HG03521 (cell line): ENCODE results near the gene PROZ.

Experiments
- ATAC-seq: cut with Tn5 transposase; IDR thresholded peaks from one replicate; pipeline ENCODE4 v1.9.1; 2021; ENCODE audit warnings: mild to moderate bottlenecking, moderate library complexity; ENCODE audit not compliant: unreplicated experiment

Gene PROZ

DNA sequence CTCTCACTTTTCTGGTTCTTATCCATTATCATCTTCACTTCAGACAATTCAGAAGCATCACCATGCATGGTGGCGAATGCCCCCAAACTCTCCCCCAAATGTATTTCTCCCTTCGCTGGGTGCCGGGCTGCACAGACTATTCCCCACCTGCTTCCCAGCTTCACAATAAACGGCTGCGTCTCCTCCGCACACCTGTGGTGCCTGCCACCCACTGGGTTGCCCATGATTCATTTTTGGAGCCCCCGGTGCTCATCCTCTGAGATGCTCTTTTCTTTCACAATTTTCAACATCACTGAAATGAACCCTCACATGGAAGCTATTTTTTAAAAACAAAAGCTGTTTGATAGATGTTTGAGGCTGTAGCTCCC, 38.6 kb upstream of the PROZ start:
- ATAC-seq, result no peak

DNA sequence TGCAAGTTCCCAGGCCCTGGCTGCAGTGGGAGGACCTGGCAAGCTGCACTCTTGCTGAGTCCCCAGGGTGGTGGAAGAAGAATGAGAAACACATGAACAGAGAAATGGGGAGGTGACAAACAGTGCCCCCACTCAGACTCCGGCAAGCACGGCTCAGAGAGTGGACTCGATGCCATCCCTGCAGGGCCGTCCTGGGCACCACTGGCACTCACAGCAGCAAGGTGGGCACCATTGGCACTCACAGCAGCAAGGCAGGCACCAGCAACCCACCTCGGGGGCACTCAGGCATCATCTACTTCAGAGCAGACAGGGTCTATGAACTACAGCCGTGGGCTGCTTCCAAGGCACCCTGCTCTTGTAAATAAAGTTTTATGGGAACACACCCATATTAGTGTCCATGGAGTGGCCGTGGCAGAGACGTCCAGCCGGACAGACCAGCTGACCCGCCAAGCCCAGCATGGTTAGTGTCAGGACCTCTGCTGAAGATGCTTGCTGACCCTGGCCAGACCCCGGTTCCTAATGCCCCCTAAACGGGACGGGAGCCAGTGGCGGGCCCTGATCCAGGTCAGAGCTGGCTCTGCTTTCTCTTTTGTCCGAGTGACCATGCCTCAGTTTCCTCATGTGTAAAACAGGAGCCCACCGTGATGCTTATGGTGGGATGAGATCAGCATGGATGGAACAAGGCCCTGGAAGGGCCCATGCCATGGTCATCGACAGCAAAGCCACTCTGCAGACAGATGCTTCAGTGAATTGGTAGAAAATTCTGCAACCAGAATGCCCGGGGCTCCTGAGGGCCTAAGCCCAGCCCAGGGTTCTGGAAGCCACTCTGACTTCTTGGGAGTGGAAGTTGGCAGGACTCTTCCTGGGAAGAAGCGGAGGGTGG, 37.9 kb upstream of the PROZ start:
- ATAC-seq, result no peak

DNA sequence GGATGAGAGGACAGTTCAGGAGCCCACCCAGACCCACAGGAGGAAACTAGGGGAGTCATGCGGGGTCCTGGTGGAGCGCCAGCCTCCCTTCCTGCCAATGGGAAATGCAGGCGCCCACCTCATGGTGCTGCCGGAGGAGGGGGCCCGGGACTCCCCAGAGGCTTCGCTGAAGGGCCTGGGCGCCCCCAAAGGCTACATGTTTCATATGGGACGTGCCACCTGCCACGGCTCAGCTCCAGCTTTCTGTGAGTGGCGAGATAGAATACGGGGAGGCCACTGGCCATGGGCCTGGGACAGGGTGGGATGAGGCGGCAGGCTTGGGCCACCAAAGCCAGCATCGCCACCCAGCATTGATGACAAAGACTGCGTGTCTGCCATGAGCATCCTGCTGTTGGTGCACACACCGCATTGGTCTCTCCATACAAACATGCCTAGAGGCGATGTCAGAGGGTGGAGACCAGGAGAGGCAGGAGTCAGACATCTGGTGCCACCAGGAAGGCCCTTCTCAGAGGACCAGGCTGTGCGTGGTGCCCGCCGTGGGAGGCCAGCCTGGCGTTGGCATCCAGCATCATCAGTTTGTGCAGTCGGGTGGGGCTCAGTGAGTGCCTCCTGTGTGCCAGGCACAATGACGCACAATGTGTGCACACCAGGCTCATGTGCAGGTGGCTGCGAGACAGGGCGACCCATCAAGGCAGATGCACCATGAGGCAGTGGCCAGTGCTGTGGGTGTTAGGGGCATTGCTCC, 37.1 kb upstream of the PROZ start:
- no peak for ATAC-seq

DNA sequence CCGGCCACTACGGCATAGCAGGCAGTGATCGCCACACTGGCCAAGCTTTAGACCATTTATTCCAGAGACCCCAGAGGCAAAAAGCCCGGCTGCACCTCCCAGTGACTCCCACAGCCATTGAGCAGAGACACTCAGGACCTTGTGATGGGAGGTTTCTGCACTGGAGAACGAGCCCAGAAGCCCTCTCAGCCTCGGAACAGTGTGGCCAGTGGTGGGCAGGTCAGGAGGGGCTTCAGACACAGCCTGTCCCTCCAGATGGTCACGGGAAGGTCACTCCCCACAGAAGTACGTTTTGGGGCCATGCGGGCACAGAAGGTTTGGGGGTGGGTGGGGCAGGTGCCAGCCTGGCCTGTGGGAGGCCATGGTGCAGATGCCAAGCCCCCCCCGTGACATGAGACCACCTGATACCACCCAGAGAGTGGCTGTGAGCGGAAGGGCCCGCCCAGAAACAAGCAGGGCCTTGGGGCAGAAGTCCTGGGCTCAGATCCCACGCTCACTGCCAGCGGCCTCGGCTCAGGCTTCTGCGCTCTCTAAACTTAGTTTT, 36.4 kb upstream of the PROZ start:
- ATAC-seq, result no peak

DNA sequence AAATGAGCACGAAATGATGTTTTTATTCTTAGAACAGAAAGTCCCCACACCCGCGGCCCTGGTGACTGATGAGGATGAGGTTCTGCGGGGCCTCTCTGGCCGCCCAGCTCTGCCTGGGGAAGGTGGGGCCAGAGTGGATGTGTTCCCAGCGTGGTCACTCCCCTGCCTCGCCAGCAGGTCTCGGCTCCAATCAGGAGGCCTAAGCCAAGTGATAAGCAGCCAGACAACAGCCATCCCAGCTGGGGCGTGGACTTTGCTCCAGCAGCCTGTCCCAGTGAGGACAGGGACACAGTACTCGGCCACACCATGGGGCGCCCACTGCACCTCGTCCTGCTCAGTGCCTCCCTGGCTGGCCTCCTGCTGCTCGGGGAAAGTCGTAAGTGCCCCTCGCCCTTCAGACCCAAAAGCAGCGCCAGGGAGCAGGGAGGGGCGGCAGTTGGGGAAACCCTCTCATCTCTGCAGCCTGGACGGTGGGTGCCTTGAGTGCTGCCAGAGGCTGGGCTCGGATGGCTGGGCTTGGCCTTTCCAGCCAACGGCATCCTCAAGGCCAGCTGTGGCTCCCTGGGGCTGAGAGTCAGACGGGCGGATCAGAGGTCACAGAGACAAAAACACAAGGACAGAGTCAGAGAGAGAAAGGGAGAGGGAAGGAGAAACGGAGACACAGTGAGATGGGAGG, 35.8 kb upstream of the PROZ start, which contains the start of gene F10:
Gene F10, plus strand, starts transcription at position 250 of the 676 bp plus-strand sequence. Its CDS starts 57 bp downstream, at position 307.
- ATAC-seq, result no peak

DNA sequence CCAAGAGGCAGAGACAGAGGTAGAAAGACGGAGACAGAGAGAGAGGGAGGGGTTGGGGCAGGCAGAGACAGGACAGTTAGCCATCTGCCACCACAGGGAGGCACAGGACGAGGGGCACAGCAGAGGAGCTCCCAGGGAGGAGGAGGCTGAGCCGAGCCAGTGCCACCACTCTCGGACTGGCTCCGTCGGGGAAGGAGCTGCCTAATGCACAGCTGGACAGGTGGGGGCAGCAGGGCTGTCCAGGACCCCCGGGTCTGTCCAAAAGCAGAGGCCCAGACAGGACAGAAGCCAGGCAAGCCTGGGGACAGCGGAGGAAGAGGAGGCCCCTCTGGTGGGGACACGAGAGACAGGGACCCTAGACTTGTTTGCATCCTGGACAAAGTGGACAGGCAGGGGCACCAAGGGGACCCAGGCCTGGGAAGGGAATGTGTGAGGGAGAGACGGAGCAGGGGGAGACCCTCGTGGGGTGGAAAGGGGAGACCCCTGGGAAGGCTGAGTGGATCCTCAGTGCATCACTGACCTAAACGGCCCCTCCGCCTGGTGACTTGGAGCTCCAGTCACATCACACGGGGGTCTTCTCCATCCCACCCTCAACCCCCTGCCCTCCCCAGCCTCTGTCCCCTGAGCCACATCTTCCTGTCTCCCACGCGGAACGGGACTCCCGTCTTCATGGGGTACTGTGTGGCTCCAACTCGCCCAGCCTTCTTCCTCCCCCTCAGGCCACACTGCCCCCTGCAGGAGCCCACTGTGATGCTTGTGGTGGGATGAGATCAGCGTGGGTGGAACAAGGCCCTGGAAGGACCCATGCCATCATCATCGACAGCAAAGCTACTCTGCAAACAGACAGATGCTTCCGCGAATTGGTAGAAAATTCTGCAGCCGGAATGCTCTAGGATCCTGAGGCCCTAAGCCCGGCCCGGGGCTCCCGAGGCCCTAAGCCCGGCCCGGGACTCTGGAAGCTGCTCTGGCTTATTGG, 34.9 kb upstream of the PROZ start:
- no peak for ATAC-seq

DNA sequence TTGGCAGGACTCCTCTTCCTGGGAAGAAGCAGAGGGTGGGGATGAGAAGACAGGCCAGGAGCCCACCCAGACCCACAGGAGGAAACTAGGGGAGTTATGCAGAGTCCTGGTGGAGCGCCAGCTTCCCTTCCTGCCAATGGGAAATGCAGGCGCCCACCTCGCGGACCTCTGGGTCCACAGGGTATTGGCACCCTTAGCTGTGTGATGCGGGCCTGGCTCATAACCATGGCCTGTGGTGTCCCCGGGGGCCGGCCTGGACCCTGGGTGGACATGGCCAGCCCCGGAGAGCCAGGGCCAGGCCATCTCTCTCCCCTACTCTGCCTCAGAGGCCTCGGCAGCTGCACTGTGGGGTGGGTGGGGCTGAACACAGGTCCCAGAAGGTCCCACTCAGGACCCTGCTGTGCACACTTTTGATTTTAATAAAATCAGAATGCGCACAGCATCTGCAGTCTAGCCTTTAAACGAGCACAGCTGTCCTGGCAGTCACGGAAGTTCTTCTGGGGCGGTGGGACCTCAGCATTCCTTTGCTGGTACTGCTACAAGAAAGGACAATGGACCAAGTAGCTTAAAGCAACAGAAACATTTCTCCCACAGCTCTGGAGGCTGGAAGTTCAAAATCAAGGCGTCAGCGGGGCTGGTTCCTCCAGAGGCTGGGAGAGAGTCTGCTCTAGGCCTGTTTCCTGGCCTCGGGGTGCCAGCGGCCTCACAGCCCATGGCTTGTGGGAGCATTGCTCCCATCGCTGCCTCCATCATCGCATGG, 34.1 kb upstream of the PROZ start:
- ATAC-seq, result no peak

DNA sequence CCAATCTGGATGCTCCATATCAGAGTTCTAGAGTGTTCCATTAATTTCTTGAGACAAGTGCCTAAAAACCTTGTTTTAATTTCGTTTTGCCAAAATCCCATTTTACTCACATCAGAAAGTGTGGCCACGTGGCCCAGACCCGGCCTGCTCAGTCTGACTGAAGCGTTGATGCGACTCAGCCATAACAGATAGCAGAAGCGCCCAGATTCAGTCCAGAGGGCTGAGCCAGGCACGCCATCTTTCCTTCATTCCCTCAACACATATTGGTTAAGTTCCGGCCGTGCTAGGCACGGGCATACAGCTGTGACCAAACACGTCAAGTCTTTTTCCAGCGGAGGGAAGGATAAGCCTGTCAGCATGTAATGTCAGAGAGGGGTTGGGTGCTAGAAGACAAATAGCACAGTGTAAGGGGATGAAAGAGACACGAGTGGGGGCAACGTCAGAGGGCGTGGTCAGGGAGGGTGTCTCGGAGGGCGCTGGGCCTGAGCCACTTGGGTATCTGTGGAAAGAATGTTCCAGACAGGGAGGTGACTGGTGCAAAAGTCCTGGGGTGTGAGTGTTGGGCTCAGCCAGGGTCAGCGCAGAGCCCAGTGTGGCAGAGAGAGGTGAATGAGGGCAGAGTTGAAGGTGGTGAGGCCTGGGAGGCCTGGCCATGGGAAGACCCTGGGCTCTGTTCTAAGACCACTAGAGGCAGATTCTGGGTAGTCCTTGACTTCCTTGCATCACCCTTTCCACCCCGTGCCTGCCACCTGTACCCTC, 32.8 kb upstream of the PROZ start:
- no peak for ATAC-seq

DNA sequence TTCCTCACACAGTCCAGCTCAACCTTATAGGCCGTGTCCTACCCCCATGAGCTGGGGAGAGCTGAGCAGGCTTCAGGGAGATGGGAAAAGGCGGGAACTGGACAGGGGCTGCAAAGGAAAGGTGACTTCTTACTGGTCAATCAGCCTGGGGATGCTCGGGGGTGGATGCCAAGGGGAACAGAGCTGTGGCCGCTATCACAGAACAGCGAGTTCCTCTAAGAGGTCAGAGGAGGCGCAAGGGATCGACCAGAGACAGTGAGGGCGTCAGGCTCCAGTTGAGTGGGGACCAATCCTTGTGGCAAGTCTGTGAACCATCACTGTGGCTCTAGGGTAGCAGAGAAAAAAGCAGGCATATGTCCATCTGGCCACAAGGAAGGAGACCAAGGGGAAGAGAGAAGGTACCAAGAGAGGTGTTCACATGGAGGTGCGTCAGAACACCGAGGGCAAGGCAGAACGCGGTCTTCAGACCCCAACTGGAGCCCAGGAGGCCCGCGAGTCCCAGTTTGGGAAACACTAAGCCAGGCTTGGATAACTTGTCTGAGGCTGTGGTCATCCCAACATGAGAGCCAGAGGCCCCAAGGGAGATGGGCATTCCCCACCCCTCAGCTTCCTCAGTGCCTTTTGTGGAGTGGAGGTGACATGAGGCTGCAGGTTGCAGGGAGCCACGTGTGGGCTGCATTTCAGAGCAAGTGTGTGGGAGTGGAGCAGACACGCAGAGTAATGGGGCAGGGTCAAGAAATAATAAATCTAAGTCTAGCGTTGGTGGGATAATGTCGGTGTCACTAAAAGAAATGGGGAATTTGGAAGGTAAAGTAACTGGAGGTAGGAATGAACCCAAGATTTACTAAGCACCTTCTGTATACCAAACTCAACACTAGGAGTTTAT, 31.9 kb upstream of the PROZ start:
- no peak for ATAC-seq

DNA sequence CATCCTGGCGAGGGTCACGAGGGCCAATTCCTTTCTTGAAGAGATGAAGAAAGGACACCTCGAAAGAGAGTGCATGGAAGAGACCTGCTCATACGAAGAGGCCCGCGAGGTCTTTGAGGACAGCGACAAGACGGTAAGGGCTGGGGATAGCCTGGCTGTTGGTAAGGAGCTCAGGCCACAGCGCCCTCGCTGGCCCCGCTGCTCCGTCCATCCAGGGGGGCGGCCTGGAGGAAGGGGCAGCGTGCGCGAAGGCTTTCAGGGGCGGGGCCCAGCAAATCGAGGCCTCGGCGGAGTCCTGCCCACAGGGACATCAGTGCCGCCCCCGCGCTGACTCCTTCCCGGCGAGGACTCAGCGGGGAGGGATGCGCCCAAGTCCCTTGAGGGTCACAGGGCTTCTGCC, 29.0 kb upstream of the PROZ start:
- no peak for ATAC-seq

DNA sequence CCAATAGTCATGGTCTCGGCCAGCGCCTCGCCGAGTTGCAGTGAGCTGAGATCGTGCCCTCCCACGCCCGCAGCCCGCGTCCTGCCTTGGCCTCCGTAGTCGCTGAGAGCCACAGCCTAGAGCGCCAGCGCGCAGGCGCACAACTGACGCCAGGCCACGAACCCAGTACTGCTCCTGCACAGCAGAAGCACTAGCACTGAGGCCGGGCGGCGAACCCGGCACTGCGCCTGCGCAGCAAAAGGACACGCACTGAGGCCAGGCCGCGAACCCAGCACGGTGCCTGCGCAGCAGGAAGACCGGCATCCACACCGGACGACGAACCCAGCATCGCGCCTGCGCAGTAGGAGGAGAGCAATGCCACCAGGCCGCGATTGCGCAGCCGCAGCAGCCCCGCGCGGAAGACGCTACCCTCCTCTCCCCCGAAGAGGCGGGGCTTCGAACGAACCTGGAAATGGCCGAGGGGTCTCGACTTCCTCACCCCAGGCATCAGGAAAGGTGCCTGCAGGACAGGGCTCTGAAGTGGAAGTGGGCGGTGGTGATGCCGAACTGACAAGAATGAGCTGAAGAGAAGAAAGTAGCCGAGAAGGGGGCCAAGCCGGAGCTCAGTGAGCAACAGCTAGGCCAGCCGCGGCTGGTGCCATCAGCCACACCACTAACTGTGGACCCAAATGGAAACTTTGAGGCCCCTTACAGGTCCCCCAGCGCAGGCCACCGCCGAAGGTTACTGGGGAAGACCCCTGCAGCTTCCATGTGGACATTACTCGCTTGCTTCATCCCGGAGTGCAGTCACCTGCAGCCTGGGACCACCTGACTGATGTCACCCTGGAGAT, 28.3 kb upstream of the PROZ start:
- no peak for ATAC-seq

DNA sequence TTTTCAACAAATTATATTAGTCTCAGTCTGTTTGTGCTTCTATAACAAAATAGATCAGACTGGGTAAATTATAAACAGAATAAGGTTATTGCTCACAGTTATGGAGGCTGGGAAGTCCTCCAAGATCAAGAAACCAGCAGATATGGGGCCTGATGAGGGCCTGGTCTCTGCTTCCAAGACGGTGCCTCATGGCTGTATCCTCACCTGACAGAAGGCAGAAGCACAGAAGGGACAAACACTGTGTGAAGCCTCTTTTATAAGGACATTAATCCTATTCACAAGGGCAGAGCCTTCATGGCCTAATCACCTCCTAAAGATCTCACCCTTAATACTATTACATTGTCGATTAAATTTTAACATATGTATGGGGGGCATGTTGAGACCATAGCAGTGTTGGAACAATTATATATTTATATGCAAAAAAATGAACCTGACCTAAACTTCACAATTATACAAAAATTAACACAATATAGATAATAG, 23.1 kb upstream of the PROZ start:
- no peak for ATAC-seq

DNA sequence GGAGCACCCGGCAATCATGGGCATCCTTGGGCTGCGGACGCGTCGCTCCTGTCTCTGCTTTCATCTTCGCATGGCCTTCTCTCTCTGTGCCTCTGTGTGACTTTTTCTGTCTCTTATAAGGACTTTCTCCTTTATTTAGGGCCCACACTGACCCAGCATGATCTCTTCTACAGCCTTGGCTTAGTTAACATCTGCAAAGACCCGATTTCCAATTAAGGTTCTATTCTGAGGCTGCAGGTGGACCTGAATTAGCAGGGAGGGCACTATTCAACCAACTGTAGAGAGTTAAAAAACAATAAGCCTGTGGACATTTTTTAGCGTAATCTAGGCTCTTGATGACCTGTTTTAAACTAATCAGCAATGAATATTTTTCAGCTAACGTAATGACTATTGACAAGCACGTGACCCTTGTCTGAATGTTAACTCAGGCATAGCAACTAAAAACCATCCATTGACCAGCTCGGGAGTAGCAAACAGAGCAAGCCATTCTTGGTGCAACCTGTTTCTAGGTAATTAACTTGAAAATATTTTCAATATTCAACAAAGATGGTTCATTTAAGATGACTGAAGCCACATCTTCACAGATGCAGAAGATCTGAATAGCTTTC, 20.7 kb upstream of the PROZ start:
- ATAC-seq, result no peak

DNA sequence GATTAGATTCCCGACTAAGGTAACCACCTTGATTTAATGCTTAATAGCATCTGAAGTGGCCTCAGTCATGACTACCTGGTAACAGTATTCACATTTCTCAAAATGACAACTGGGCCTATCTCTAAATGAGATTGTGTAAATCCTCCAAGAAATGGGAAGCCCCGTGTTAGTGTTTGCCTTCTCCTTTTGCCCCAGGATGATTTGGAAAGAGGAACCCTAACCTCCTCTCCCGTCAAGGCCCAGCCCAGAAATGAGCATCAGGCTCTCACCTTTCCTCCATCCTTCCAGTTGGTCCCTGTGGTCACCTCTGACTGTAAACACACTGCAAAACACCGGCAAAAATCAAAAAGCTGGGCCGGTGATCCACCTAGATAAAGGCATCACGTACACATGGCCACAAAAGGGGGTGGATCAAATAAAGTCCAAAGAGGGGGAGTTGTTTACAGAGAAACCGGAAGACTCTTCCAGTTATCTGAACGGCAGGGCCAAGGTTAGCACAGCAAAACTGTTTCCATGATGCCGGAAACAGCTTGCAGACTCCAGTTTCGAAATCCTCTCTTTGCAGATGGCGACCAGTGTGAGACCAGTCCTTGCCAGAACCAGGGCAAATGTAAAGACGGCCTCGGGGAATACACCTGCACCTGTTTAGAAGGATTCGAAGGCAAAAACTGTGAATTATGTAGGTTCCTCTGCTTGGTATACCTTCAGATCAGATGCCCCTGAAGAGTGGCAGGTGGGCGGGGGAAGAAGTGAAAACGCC, 19.5 kb upstream of the PROZ start:
- no peak for ATAC-seq

DNA sequence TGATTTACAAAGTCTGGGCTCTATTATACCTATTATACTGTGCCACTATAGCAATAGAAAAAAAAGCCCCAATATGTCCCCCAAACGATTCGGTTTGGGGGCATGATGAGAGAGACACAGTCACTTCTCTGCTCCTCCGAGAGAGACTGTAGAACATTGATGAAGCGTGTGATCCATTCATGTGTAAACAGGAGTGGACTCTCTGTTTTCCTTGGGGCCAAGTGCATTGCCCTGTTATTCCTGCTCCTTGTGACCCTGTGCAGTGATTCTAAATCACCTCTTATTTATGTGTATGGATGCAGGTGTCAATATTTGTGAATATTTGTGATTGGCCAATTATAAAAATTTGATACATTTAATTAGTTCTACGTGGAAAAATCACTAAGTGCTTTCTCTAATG, 18.9 kb upstream of the PROZ start:
- no peak for ATAC-seq
